ENCODE results near the gene MAPK11.

Gene MAPK11

GRCh38 chr22:50257451-50258360 is 12.5 kb downstream of the MAPK11 start:
- no peak for DNase-seq (ENCODE audit: low read depth in 2 of 2)
- no peak for TF ChIP-seq CTCF (IDR thresholded peaks at IDR 0.05; ENCODE audit: low read depth, low read length)
- no peak overlapping the region for H3K4me3 ChIP-seq (replicated peaks in 1 of 2; ENCODE audit: low read depth in 2 of 2, low read length in 2 of 2)

- DNase-seq (ENCODE audit: low read depth in 2 of 2), result no peak
- no peak overlapping the region for H3K4me3 ChIP-seq (replicated peaks in 1 of 2; ENCODE audit: low read depth in 2 of 2, low read length in 2 of 2)
- TF ChIP-seq CTCF (IDR thresholded peaks at IDR 0.05; ENCODE audit: low read depth, low read length), result no peak
Observed at GRCh38 chr22:50257041-50257440, 13.1 kb downstream of the MAPK11 start.

GRCh38 chr22:50256258-50256862 is 13.8 kb downstream of the MAPK11 start:
- no peak for DNase-seq (ENCODE audit: low read depth in 2 of 2)
- no peak overlapping the region for H3K4me3 ChIP-seq (replicated peaks in 1 of 2; ENCODE audit: low read depth in 2 of 2, low read length in 2 of 2)
- TF ChIP-seq CTCF (IDR thresholded peaks at IDR 0.05; ENCODE audit: low read depth, low read length), result no peak

- H3K4me3 ChIP-seq (replicated peaks in 1 of 2; ENCODE audit: low read depth in 2 of 2, low read length in 2 of 2), result no peak overlapping the region
- no peak for TF ChIP-seq CTCF (IDR thresholded peaks at IDR 0.05; ENCODE audit: low read depth, low read length)
- DNase-seq (ENCODE audit: low read depth in 2 of 2), result no peak
Observed at GRCh38 chr22:50255607-50256006, 14.6 kb downstream of the MAPK11 start.

GRCh38 chr22:50255099-50255498 is 15.1 kb downstream of the MAPK11 start:
- H3K4me3 ChIP-seq (replicated peaks in 1 of 2; ENCODE audit: low read depth in 2 of 2, low read length in 2 of 2), result no peak overlapping the region
- TF ChIP-seq CTCF (IDR thresholded peaks at IDR 0.05; ENCODE audit: low read depth, low read length), result no peak
- no peak for DNase-seq (ENCODE audit: low read depth in 2 of 2)

GRCh38 chr22:50253941-50254340 is 16.2 kb downstream of the MAPK11 start:
- H3K4me3 ChIP-seq (replicated peaks in 1 of 2; ENCODE audit: low read depth in 2 of 2, low read length in 2 of 2), result no peak overlapping the region
- DNase-seq (ENCODE audit: low read depth in 2 of 2), result no peak
- no peak for TF ChIP-seq CTCF (IDR thresholded peaks at IDR 0.05; ENCODE audit: low read depth, low read length)
